T1000 (cell line): ENCODE data around the gene LY6G6C.
"Not testable (repeated sequence)": the region's sequence is repeated elsewhere in the genome, so short reads cannot be mapped to it uniquely, and the experiment has no call there.

Experiments used
- DNase-seq: peaks from one replicate; lab custom pipeline; 2025; ENCODE audit warnings: mixed read lengths; lab: John Stamatoyannopoulos, UW

The LY6G6C gene

DNA sequence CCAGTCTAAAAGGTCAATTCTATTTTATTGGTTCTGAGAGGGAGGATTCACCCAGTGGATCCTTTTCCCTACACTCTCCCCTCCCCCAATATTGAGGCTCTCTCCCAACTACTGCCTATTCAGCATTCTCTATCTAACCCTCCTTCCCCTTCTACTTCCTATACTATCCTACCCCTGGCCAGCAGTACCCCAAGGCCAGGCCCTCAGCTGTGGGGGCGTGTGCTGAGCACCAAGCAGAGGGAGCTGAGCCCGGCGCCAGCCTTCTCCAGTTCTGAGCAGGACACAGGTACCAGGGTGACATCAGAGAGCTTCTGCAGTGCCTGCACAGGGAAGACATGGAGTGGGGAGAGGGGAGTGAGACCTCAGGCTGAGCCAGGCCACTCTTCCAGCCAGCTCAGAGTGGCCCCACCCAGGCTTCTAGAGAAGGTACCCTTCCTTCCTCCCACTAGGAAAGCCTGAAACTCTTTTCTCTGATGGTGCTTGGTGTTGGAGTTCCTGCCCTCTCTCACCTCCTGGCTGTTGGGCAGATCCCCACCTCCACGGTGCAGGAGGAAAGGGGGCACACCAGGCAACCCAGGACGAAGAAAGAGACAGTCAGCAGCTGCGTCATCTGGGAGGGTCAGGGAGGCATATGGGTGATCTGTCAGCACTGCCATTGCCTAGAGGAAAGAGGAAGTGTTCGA is 5.6 kb upstream of the LY6G6C start:
- no peak for DNase-seq

- DNase-seq = no peak
Measured at GRCh38 chr6:31725502-31726350, 4.2 kb upstream of the LY6G6C start.

DNA sequence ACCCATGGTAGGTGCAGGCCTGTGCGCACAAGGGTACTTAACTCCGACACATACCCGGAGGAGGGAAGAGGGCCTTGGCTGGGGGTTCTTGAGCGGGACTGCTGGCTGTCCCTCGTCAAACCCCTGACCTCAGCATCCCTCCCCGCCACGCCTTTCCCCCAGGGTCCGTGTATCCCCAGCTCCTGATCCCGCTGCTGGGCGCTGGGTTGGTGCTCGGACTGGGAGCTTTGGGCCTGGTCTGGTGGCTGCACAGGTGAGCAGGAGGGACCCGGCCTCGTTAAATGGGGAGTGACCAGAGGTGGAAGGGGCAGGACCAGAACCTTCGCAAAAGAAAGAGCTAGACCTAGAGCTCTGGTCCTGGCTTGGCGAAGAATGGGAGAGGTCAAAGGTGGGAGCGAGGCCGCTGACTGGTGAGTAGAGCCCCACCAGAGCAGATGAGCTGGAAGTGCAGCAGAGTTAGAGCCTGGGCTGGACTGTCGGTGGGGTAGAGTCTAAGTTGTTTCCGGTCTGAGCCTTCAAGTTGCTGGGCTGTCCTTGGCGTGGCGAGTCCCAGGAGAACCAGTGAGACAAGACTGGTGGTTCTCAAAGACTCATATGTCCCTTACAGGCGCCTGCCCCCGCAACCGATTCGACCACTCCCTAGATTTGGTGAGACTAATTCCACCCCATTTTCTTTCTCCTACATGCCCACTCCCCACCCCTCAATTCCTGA is 2.6 kb upstream of the LY6G6C start:
- DNase-seq = no peak

GRCh38 chr6:31723245-31723979 is 1.9 kb upstream of the LY6G6C start, which contains the start of gene MPIG6B:
TSS of gene MPIG6B (plus strand) at chr6:31723373. CDS start at chr6:31723384, 11 bp downstream.
- no peak for DNase-seq

- DNase-seq = no peak
Measured at GRCh38 chr6:31722173-31722572, 627 bp upstream of the LY6G6C start.

- no peak for DNase-seq
Measured at GRCh38 chr6:31720196-31720770, 1.3 kb downstream of the LY6G6C start.

DNA sequence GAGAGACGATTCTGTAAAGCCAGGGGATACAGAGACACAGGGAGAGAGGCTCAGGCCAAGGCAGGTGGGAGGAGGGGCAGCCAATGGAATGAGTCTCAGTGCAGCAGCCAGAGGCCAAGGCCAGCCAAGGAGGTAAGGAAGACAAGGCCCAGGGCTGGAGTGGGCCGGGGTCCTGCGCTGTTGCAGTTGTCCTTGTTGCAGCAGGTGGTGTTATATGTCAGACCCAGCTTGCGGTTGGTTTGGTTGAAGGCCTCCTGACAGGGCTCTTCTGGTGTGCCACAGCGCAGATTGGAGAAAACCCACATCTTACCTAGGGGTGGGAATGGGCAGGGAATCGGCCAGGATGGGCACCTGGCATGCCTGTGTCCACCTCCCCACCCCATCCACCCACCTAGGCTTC is 2.5 kb downstream of the LY6G6C start:
- DNase-seq = no peak

- DNase-seq = no peak
Measured at GRCh38 chr6:31718265-31718664, 3.3 kb downstream of the LY6G6C start.

DNA sequence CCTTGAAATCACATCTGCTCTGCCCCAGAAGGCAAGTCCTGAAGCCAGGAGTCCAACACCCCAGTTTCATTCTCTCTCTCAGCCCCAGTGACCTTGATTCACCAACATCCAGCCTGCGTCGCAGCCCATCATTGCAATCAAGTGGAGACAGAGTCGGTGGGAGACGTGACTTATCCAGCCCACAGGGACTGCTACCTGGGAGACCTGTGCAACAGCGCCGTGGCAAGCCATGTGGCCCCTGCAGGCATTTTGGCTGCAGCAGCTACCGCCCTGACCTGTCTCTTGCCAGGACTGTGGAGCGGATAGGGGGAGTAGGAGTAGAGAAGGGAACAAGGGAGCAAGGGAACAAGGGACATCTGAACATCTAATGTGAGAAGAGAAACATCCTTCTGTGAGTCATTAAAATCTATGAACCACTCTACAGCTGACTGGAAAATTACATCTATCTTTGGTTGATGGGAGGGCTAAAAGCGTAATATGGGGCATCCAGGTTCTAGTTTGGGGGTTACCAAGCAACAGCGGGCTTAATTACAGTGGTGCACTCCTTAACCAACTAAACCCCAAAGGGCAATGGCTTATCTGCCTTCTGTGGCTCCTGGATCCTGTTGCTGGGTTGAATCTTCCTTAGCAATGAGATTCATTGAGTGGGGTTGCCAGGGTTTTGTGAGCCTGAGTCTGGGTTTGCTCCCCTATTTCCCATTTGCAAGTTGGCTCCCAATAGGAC is 3.9 kb downstream of the LY6G6C start:
- DNase-seq = no peak

GRCh38 chr6:31715022-31715958 is 6.3 kb downstream of the LY6G6C start, which contains the start of gene LY6G6D:
TSS of gene LY6G6D (plus strand) at chr6:31715348. CDS start at chr6:31715356, 8 bp downstream.
- no peak for DNase-seq

DNA sequence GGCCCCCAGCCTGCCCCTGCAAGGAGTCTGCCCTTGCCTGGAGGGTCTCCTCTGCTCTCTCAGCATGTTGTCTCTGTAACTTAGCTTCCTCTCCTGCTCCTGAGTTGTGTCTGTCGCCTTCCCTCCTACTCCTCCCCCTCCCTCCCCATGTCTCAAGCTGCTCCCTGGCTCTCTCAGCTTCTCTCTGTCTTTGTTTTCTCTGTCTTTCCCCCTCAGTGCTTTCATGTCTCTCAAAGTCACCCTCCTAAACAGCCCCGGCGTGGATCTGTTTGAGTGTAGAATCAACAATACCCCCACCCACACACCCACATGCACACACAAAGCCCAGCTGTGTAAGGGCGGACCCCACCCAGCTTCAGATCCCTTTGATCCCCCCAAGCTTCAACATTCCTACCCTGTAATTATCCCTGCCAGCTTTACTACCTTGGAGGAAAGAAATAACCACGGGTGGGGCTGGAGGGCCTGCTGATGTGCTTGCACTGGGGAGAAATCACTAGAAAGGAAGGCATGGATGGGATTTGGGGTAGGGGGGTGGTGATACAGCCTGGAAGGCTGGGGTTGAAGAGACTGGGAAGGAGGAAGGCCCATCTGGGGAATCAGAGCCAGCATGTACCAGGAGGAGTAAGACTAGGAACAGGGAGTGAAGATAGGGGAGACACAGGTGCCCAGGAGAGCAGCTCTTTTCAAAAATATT is 7.4 kb downstream of the LY6G6C start:
- no peak for DNase-seq

DNA sequence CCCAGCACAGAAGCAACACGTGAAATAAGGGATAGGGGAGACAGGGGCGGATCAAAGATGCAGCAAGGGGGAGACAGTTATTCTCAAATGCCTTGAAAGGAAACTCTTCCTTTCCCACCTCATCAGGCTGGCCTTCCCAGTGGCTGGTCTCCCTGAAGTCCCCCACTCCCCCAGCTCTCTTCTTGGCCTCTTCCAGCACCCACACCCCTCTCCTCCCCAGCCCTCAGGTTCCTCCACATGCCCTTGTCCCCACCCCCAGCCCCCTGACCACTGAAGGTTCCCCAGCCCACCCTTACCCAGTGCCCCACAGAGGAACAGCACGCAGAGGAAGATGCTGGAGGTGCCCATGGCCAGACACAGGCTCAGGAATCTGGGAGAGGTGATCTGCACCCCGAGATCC is 8.1 kb downstream of the LY6G6C start:
- no peak for DNase-seq

DNA sequence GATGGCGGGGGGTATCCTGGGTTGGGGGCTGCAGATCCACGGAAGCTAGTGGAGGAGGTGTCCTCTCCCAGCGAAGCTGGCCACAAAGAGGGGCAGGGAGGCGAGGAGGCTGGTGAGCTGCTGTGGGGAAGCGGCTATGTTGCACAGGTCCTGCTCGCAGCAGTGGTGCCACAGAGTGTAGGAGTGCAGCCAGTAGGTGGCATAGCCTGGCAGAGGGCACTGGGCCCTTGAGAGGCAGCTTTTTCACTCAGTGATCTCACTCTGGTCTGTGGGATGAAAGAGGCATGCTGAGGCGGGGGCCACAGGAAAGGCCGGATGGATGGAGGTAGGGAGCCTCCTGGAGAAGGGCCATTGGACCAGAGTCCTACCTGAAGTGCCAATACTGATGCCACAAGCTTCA is 9.2 kb downstream of the LY6G6C start:
- DNase-seq = no peak

- no peak for DNase-seq
Measured at GRCh38 chr6:31711233-31711632, 10.3 kb downstream of the LY6G6C start.

- DNase-seq = no peak
Measured at GRCh38 chr6:31710523-31711219, 10.9 kb downstream of the LY6G6C start.

- DNase-seq = not testable (repeated sequence)
Measured at GRCh38 chr6:31709157-31709556, 12.4 kb downstream of the LY6G6C start.

DNA sequence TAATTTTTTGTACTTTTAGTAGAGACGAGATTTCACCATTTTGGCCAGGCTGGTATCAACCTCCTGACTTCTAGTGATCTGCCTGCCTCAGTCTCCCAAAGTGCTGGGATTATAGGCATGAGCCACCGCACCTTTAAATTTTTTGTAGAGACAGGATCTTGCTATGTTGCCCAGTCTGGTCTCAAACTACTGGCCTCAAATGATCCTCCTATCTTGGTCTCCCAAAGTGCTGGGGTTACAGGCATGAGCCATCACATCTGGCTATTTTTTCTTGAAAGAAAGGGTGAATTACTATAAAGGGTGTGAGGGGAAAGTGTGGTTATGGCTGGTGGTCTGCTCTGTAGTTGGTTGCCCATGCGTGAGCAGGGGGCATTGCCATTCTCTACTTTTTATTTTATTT is 13.3 kb downstream of the LY6G6C start:
- DNase-seq = no peak

- no peak for DNase-seq
Measured at GRCh38 chr6:31707701-31708100, 13.8 kb downstream of the LY6G6C start.
